Activated T-helper 9 cell treated with anti-CD3 and anti-CD28 coated beads, Interleukin-2, amount 50 U/mL, for 16 hours (primary cell): ENCODE data around the gene BICC1.
"Not testable (repeated sequence)": the region's sequence is repeated elsewhere in the genome, so short reads cannot be mapped to it uniquely, and the experiment has no call there.

Experiments used
- DNase-seq: peaks from one replicate; pipeline ENCODE4 v3.0.0-alpha.2; 2020; ENCODE audit warnings: low read depth

The BICC1 gene

GRCh38 chr10:58565271-58565670 is 52.6 kb downstream of the BICC1 start:
- no peak for DNase-seq

- no peak for DNase-seq
Observed at GRCh38 chr10:58567652-58568051, 55.0 kb downstream of the BICC1 start.

GRCh38 chr10:58568428-58568935 is 55.8 kb downstream of the BICC1 start:
- DNase-seq, result no peak

GRCh38 chr10:58570307-58570723 is 57.6 kb downstream of the BICC1 start:
- DNase-seq, result no peak

- DNase-seq, result no peak
Observed at GRCh38 chr10:58570979-58571378, 58.3 kb downstream of the BICC1 start.

- no peak for DNase-seq
Observed at GRCh38 chr10:58573144-58573543, 60.5 kb downstream of the BICC1 start.

GRCh38 chr10:58574058-58574457 is 61.4 kb downstream of the BICC1 start:
- no peak for DNase-seq

- DNase-seq, result no peak
Observed at GRCh38 chr10:58575491-58575890, 62.8 kb downstream of the BICC1 start.

GRCh38 chr10:58576751-58577436 is 64.2 kb downstream of the BICC1 start:
- no peak for DNase-seq

GRCh38 chr10:58577437-58577777 is 64.7 kb downstream of the BICC1 start:
- DNase-seq, result no peak

- DNase-seq, result no peak
Observed at GRCh38 chr10:58578366-58578765, 65.7 kb downstream of the BICC1 start.

GRCh38 chr10:58579011-58579655 is 66.5 kb downstream of the BICC1 start:
- no peak for DNase-seq

- no peak for DNase-seq
Observed at GRCh38 chr10:58582045-58582444, 69.4 kb downstream of the BICC1 start.

GRCh38 chr10:58585435-58585834 is 72.8 kb downstream of the BICC1 start:
- DNase-seq, result no peak

GRCh38 chr10:58586282-58587245 is 73.9 kb downstream of the BICC1 start:
- DNase-seq, result no peak

- no peak for DNase-seq
Observed at GRCh38 chr10:58587676-58588075, 75.0 kb downstream of the BICC1 start.

- no peak for DNase-seq
Observed at GRCh38 chr10:58588673-58589265, 76.1 kb downstream of the BICC1 start.

- no peak for DNase-seq
Observed at GRCh38 chr10:58590152-58590840, 77.6 kb downstream of the BICC1 start.

- DNase-seq, result no peak
Observed at GRCh38 chr10:58590924-58591323, 78.3 kb downstream of the BICC1 start.

- DNase-seq, result no peak
Observed at GRCh38 chr10:58593008-58593407, 80.3 kb downstream of the BICC1 start.

- not testable (repeated sequence) for DNase-seq
Observed at GRCh38 chr10:58597211-58597610, 84.5 kb downstream of the BICC1 start.
